Measurements from ENCODE around the gene TMEM30A.

DNA sequence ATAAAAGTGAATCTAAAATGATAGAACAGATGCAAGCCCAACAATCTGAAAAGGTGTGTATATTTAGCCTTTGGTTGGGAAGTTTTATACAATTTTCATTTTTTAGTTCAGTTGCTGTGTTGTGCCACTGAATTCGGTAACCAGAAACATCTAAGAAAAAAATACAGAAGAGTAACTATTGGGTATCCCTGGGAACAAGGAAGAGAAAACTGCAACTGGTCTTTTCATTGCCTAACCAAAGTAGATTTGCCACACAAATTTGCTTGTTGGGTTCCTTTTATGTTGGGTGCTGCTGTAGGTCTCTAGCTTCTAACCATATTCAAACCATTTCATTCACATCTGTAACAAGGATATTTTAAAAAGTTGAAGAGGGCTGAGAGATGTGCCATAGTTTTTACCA, 2.8 kb upstream of the TMEM30A start:
- TF ChIP-seq SIN3B (IDR thresholded peaks at IDR 0.05; ENCODE audit: low read length) (no peak), CEBPB (IDR thresholded peaks at IDR 0.05; ENCODE audit: borderline replicate concordance, low read depth, low read length) (no peak), ZSCAN22 (CRISPR knock-in tag; IDR thresholded peaks at IDR 0.05) (no peak), FOXK1 (CRISPR knock-in tag; IDR thresholded peaks at IDR 0.05; ENCODE audit: borderline replicate concordance, low read depth) (no peak), LCORL (IDR thresholded peaks at IDR 0.05) (no peak), LCORL (CRISPR knock-in tag; IDR thresholded peaks at IDR 0.05) (no peak)

Measured in HepG2 (cell line).